ENCODE data around the gene GPR180.

DNA sequence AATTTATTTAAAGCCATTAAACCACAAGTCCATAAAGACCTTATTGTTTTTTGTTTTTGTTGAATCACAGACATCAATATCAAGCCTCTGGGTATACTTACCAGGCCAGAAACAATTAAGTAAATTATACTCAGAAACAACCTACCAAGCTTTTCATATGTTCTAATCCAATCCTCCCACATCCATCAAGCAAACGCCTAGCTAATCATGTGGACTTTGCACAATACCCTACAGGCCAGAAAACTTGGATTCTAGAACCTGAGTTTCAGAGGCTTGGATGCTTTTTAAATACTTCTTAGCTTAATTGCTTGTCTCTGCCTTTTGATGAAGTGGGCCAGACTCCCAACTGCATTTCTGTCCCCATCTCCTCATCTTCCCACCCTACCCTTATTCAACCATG, 45.6 kb upstream of the GPR180 start:
- TF ChIP-seq POLR2A (IDR thresholded peaks at IDR 0.05) (no peak), EP300 (IDR thresholded peaks at IDR 0.05; ENCODE audit: low read depth) (no peak)
- TF ChIP-seq, protein P1, sequence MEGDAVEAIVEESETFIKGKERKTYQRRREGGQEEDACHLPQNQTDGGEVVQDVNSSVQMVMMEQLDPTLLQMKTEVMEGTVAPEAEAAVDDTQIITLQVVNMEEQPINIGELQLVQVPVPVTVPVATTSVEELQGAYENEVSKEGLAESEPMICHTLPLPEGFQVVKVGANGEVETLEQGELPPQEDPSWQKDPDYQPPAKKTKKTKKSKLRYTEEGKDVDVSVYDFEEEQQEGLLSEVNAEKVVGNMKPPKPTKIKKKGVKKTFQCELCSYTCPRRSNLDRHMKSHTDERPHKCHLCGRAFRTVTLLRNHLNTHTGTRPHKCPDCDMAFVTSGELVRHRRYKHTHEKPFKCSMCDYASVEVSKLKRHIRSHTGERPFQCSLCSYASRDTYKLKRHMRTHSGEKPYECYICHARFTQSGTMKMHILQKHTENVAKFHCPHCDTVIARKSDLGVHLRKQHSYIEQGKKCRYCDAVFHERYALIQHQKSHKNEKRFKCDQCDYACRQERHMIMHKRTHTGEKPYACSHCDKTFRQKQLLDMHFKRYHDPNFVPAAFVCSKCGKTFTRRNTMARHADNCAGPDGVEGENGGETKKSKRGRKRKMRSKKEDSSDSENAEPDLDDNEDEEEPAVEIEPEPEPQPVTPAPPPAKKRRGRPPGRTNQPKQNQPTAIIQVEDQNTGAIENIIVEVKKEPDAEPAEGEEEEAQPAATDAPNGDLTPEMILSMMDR (IDR thresholded peaks at IDR 0.05), result no peak

All from transverse colon (tissue), 3 donors.